ENCODE results near the gene MGAM2.

DNA sequence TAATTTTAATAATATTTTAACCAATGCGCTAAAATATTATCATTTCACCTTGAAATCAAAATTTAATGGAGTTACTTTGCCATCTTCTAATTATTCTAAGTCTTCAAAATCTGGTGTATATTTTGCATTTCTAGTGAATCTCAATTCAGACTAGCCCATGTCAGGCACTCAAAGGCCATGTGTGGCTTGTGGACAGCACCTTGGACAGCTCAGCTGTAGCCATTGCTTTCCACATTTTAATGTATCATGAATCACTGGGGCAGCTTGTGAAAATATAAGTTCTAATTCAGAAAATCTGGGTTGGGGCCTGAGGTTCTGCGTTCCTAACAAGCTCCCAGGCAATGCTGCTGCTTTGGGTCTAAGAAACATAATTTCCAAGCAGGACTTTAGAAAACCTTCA, 57.2 kb downstream of the MGAM2 start:
- TF ChIP-seq, protein P1, sequence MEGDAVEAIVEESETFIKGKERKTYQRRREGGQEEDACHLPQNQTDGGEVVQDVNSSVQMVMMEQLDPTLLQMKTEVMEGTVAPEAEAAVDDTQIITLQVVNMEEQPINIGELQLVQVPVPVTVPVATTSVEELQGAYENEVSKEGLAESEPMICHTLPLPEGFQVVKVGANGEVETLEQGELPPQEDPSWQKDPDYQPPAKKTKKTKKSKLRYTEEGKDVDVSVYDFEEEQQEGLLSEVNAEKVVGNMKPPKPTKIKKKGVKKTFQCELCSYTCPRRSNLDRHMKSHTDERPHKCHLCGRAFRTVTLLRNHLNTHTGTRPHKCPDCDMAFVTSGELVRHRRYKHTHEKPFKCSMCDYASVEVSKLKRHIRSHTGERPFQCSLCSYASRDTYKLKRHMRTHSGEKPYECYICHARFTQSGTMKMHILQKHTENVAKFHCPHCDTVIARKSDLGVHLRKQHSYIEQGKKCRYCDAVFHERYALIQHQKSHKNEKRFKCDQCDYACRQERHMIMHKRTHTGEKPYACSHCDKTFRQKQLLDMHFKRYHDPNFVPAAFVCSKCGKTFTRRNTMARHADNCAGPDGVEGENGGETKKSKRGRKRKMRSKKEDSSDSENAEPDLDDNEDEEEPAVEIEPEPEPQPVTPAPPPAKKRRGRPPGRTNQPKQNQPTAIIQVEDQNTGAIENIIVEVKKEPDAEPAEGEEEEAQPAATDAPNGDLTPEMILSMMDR (conservative IDR thresholded peaks at IDR 0.05; ENCODE audit: low read length), result no peak
- TF ChIP-seq EZH2phosphoT487 (IDR thresholded peaks at IDR 0.05; ENCODE audit: borderline replicate concordance, low read depth, low read length), result no peak
